Calu3 (cell line): Measurements from ENCODE around the gene UPK3A. TPM values are rescaled to one million over a fixed set of nuclear protein-coding genes. Genes with fewer than 3 reads are reported as not detected.

Experiments
- BruUV-seq: library from RNA; stranded (reverse); fragments of 400-500 nt; replicated peaks from 2 replicates; lab custom pipeline; 2021; lab: Mats Ljungman, UMichigan
- CTCF ChIA-PET: fragments of 300-600 bp; sonication (Branson Sonifier 250); formaldehyde crosslinking; loops from one replicate; lab custom pipeline; 2022; ENCODE audit warnings: antibody characterized with exemption; lab: Charles Lee
- DNase-seq: peaks from one replicate; pipeline ENCODE4 v3.0.0; 2022
- H3K27ac Mint-ChIP-seq: one replicate; pipeline ENCODE4 v1.8.0; 2022; ENCODE audit warnings: mixed read lengths; ENCODE audit not compliant: unreplicated experiment
- H3K27me3 Mint-ChIP-seq: one replicate; pipeline ENCODE4 v1.8.0; 2022; ENCODE audit warnings: mixed read lengths; ENCODE audit not compliant: unreplicated experiment
- H3K36me3 Mint-ChIP-seq: one replicate; pipeline ENCODE4 v1.8.0; 2022; ENCODE audit warnings: mild to moderate bottlenecking, moderate library complexity, mixed read lengths; ENCODE audit not compliant: insufficient read depth, unreplicated experiment
- H3K4me1 Mint-ChIP-seq: one replicate; pipeline ENCODE4 v1.8.0; 2022; ENCODE audit warnings: mild to moderate bottlenecking, low read depth, mixed read lengths; ENCODE audit not compliant: unreplicated experiment
- H3K4me3 Mint-ChIP-seq: one replicate; pipeline ENCODE4 v1.8.0; 2022; ENCODE audit warnings: mild to moderate bottlenecking, low read depth, moderate library complexity, mixed read lengths; ENCODE audit not compliant: unreplicated experiment
- H3K9me3 Mint-ChIP-seq: one replicate; pipeline ENCODE4 v1.8.0; 2022; ENCODE audit warnings: low read depth, mixed read lengths; ENCODE audit not compliant: unreplicated experiment
- intact Hi-C: fragments of 100-400 bp; cut with micrococcal nuclease; formaldehyde crosslinking; loops from one replicate; pipeline ENCODE4 v1.10.0; 2022; ENCODE audit not compliant: unreplicated experiment
- total RNA-seq: library from RNA; stranded (reverse); gene quantifications from 2 replicates; pipeline ENCODE4 v1.2.3, GENCODE V29; 2022
- TF ChIP-seq, protein P1 (sequence below): fragments of 200-600 bp; IDR thresholded peaks from one replicate; pipeline ENCODE4 v1.8.0; 2022; ENCODE audit warnings: antibody characterized with exemption; ENCODE audit not compliant: unreplicated experiment

The UPK3A gene
- total RNA-seq, 1 experiment from 2014 or later = not detected

- intact Hi-C loops = no loop called here
- H3K27ac Mint-ChIP-seq = peak overlapping the region; percentile 52
Observed at GRCh38 chr22:45248832-45249561, 35.8 kb upstream of the UPK3A start.

DNA sequence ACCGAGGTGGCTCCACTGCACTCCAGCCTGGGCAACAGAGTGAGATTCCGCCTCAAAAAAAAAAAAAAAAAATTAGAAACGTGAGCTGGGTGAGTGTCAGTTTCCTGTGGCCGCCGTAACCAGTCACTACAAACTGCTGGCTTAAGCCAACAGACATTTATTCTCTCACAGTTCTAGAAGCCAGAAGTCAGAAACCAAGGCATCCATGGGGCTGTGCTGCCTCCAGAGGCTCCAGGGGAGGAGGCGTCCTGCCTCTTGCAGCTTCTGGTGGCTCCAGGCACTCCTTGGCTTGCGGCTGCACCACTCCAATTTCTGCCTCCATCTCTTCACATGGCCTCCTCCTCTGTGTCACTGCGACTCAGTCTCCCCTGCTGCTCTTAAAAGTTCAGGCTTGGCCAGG lies 32.9 kb upstream of the UPK3A start:
- Mint-ChIP-seq H3K27ac (no peak overlapping the region), H3K27me3 (no peaks in the 10 kb centered on the region), H3K4me3 (no peak overlapping the region), H3K36me3 (peaks cover 6% of the 10 kb centered on the region), H3K9me3 (no peaks in the 10 kb centered on the region), H3K4me1 (peaks cover 21% of the 10 kb centered on the region)
- DNase-seq = no peak
- intact Hi-C loops = no loop called here
- TF ChIP-seq, protein P1, sequence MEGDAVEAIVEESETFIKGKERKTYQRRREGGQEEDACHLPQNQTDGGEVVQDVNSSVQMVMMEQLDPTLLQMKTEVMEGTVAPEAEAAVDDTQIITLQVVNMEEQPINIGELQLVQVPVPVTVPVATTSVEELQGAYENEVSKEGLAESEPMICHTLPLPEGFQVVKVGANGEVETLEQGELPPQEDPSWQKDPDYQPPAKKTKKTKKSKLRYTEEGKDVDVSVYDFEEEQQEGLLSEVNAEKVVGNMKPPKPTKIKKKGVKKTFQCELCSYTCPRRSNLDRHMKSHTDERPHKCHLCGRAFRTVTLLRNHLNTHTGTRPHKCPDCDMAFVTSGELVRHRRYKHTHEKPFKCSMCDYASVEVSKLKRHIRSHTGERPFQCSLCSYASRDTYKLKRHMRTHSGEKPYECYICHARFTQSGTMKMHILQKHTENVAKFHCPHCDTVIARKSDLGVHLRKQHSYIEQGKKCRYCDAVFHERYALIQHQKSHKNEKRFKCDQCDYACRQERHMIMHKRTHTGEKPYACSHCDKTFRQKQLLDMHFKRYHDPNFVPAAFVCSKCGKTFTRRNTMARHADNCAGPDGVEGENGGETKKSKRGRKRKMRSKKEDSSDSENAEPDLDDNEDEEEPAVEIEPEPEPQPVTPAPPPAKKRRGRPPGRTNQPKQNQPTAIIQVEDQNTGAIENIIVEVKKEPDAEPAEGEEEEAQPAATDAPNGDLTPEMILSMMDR = no peak
- BruUV-seq = no TSS peak
- CTCF ChIA-PET = interaction anchor here (0.7 kb wide), 2 partner anchors 10 to 186 kb away, joined by 3 to 4 read pairs; no protein-coding TSS in a partner anchor

More at GRCh38 chr22:45248832-45249561, 35.8 kb upstream of the UPK3A start:
- Mint-ChIP-seq H3K4me3 (no peak overlapping the region), H3K4me1 (peaks cover 43% of the 10 kb centered on the region), H3K27me3 (no peaks in the 10 kb centered on the region), H3K36me3 (peaks cover 17% of the 10 kb centered on the region), H3K9me3 (no peaks in the 10 kb centered on the region)
- no peak for DNase-seq
- CTCF ChIA-PET = interaction anchor here (1.0 kb wide), 1 partner anchor 397 kb away, joined by 3 read pairs; no protein-coding TSS in a partner anchor
- BruUV-seq = no TSS peak
- TF ChIP-seq, protein P1 = no peak

DNA sequence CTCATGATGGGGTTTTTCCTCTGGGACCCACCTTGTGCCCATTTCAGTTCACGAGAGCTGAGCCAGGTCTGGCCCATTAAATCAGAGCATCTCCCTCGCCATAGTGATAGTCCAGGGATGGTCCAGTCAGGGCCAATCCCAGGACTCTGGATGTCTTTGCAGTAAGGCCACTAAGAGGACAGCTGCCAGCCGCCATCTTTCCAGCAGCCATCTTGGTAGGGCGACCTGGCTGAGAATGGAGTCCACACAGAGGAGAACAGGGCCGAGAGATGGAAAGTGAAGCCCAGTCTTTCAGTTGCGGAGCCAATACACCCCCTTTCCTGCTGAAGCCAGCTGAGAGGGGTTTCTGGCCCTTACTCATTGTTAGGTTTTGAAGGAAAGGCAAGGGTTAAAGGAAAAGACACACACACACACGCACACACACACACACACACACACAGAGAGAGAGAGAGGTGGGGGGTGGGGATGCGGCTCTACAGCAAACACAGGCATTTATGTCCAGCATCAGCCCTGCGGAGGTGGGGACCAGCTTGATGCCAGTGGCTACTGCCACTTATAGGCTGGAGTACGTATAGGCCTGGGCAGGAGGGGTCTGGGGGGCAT lies 31.6 kb upstream of the UPK3A start:
- Mint-ChIP-seq H3K4me1 (peaks cover 15% of the 10 kb centered on the region), H3K36me3 (no peaks in the 10 kb centered on the region), H3K9me3 (no peaks in the 10 kb centered on the region), H3K27me3 (no peaks in the 10 kb centered on the region), H3K4me3 (no peak overlapping the region), H3K27ac (no peak overlapping the region)
- TF ChIP-seq, protein P1 = no peak
- BruUV-seq = no TSS peak
- CTCF ChIA-PET = interaction anchor here (0.6 to 0.7 kb wide), 3 partner anchors 47 to 461 kb away, joined by 3 to 4 read pairs (median 4); no protein-coding TSS in a partner anchor
- no peak for DNase-seq
- intact Hi-C loops = no loop called here

DNA sequence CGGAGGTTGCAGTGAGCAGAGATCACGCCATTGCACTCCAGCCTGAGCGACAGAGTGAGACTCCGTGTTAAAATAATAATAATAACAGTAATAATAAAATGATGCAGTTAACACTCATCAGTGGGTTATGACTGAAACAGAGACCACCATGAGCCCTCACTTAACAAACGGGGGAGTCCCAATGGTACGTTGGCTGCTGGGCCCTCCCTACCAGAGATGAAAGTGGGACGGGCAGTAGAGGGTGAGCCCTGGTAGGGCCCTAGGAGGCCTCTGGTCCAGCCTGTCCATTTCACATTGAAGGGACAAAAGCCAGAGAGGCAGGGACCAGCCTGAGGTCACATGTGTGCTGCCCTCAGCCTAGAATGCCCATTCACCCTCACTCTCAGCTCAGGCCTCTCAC lies 30.4 kb upstream of the UPK3A start:
- TF ChIP-seq, protein P1 = no peak
- Mint-ChIP-seq H3K36me3 (no peaks in the 10 kb centered on the region), H3K9me3 (no peaks in the 10 kb centered on the region), H3K4me3 (no peak overlapping the region), H3K4me1 (peaks cover 5% of the 10 kb centered on the region), H3K27ac (no peak overlapping the region), H3K27me3 (no peaks in the 10 kb centered on the region)
- CTCF ChIA-PET = no interaction called here
- no peak for DNase-seq
- BruUV-seq = no TSS peak
- intact Hi-C loops = no loop called here
